GM12872 (cell line): Measurements from ENCODE around the gene CHD9.

Experiments
- TF ChIP-seq, protein P1 (sequence below): IDR thresholded peaks from 3 replicates; pipeline ENCODE4 v1.5.1; 2011; ENCODE audit warnings: low read depth, mild to moderate bottlenecking, low read length, moderate library complexity; ENCODE audit not compliant: insufficient read depth

Gene CHD9

DNA sequence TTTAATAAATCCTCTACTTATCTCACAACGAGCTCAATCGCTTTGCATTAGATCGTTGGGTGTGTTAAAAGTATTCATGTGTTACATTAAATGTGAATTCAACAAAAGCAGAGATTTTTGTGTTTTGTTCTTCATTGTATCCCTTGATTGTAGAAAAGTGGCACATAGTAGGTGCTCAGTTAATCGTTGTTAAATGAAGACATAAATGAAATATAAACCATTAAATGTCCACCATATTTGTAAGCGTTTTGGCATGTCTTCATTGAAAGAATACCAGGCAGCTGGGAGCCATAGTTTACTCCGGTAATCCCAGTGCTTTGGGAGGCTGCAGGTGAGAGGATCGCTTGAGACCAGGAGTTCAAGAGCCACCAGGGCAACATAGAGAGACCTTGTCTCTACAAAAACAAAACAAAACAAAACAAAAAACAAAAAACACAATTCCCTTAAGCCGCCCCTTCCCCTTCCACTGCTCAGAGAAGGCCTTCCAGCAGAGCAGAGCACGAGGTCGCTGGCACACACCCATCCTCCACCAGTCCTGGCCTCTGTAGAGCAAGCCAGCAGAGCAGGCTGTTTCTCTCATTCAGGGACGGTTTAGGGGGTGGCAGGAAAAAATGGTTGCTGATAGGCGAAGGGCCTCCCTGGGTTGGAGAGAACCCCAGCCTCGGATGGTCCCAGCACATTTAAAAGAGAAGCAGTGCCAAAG lies 673 bp upstream of the CHD9 start:
- TF ChIP-seq, protein P1, sequence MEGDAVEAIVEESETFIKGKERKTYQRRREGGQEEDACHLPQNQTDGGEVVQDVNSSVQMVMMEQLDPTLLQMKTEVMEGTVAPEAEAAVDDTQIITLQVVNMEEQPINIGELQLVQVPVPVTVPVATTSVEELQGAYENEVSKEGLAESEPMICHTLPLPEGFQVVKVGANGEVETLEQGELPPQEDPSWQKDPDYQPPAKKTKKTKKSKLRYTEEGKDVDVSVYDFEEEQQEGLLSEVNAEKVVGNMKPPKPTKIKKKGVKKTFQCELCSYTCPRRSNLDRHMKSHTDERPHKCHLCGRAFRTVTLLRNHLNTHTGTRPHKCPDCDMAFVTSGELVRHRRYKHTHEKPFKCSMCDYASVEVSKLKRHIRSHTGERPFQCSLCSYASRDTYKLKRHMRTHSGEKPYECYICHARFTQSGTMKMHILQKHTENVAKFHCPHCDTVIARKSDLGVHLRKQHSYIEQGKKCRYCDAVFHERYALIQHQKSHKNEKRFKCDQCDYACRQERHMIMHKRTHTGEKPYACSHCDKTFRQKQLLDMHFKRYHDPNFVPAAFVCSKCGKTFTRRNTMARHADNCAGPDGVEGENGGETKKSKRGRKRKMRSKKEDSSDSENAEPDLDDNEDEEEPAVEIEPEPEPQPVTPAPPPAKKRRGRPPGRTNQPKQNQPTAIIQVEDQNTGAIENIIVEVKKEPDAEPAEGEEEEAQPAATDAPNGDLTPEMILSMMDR, result no peak

DNA sequence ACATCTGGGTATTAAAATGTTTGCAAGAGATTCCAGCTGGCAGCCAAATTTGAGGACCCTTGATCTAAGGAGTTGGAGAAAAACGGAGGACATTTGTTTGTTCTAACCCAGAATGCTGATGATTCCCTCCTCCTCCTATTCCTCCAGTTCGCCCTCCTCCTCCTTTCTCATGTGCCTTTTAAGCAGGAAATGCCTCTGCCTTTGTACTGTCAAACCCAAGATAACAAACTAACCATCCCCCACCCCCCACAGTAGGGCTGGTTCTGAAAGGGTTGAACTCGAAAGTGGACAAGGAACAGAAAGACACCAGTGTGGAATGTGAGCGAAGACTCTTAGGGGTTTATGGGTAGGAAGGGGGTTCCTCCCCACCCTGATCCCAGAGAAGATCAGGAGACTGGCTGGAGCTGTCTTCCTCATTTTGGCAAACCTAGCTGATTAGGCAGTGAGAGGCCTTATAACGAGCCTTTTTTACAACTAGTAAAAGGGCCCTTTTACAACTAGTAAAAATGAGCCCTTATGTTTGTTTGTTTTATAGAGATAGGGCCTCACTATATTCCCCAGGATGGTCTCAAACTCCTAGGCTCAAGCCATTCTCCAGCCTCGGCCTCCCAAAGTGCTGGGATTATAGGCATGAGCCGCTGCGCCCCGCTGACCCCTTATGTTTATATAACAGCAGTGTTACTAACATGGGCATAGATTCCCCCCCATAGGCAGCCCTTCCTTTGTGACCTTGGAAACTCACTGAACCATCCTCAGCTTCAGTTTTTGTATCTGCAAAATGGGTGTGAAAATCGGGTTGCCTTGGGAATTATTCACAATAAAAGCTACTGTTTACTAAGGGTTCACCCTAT lies 975 bp downstream of the CHD9 start:
- TF ChIP-seq, protein P1, result no peak

DNA sequence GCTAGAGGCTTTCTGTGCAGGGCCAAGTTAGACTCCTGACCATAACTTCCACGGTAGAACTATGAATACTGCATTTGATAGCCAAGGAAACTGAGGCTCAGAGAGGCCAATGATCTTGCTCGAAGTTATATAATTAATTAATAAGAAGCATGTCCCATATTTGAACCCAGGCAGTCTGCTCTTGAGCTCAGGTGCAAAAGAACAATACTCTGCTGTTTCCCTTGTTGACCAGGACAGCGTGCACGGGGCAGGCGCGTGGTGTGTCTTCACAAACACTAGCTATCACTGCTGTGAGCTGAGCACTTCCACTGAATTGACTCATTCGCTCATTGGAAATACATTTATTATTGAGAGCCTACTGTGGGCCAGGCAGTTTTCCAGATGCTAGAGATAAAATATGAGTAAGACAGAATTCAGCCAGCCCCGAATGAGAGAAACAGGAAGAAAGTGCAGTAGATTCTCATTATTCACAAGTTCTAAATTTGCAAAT lies 1.6 kb downstream of the CHD9 start:
- TF ChIP-seq, protein P1, result no peak

DNA sequence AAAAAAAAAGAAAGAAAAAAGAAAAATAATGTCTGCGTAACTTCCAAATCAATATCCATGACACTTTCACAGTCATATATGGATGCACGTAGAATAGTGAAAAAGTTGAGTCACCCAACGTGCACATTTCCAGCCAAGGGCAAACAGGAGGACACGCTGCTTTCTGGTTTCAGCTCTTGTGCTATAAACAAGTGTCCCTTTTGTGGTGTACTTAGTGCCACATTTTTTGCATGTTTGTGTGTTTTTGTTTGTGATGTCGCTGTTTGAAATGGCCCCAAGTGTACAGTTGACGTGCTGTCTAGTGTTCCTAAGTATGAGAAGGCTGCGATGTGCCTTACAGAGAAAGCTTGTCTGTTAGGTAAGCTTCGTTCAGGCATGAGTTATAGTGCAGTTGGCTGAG lies 2.9 kb downstream of the CHD9 start:
- TF ChIP-seq, protein P1, result no peak

DNA sequence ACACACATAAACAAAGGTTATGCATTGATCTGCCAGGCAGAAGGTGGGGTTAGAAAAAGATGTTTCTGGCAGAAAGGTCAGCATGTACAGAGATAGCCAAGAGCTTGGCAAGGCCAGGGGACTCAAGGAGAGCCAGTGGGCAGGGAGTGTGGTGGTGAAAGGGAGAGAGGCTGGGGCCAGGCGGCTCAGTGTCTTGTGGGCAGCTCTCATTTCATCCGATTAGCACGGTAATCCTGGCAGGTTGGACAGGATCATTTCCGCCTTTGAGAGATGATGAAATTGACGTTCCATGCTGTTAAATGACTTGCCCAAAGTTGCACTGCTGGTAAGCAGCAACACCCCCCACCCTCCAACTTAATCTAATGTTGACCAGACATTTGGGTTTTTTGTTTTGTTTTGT lies 3.6 kb downstream of the CHD9 start:
- TF ChIP-seq, protein P1, result no peak

DNA sequence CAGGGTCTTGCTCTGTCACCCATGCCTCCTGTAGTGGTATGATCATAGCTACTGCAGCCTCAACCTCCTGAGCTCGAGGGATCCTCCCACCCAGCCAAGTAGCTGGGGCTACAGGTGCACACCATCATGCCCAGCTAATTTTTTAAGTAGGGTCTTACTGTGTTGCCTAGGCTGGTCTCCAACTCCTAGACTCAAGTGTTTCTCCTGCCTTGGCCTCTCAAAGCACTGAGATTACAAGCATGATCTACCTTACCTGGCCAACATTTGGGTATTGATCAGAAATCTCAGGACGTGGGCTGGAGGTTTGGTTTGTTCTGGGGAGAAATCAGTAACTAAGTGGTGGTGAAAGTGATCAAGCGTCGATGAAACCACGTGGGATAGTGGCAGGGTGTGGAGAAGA lies 4.1 kb downstream of the CHD9 start:
- TF ChIP-seq, protein P1, result no peak

DNA sequence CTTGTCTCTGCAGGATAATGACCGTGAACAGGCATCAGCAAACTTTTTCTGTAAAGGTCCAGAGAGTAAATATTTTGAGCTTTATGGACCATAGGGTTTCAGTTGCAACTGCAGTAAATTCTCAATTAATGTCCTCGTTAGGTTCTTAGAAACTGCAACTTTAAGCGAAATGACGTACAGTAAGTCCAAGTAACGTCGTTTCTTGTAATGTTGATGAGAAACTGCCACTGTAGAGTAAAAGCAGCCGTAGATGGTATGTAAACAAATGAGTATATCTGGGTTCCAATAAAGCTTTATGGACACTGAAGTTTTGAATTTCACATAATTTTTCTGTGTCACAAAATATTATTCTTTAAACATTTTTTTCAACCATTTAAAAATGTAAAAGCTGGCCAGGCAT lies 4.9 kb downstream of the CHD9 start:
- TF ChIP-seq, protein P1, result no peak
